Measurements from ENCODE around the gene SIRPG.

The SIRPG gene

DNA sequence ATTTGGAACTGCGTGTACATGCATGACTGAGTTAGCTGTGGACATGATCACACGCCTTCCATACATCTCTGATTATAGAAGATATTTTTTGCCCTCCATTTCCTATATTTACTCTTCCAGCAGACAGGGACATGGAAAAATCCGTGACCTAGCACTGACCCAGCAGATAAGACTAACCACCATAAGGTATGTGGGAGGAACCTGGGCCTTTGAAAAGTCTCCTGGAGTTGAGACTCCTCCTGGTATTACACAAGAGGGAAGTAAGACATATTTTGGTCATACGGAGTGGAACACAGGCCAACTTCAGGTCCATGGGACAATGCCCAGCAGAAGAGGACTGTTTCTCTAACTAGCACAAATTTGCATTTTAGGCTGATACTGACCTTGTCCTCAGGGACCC lies 24.0 kb downstream of the SIRPG start:
- Histone ChIP-seq H3K4me3 (ENCODE audit: low read depth, low read length) (no peak overlapping the region), H3K36me3 (replicated peaks) (no peaks in the 10 kb centered on the region), H3K27me3 (replicated peaks) (no peaks in the 10 kb centered on the region), H3K27ac (no peak overlapping the region)
- in situ Hi-C loops (cut with HindIII; ENCODE audit: low pct_ligation_motif_present, low sequenced_read_pairs): no loop called here
- TF ChIP-seq, protein P1, sequence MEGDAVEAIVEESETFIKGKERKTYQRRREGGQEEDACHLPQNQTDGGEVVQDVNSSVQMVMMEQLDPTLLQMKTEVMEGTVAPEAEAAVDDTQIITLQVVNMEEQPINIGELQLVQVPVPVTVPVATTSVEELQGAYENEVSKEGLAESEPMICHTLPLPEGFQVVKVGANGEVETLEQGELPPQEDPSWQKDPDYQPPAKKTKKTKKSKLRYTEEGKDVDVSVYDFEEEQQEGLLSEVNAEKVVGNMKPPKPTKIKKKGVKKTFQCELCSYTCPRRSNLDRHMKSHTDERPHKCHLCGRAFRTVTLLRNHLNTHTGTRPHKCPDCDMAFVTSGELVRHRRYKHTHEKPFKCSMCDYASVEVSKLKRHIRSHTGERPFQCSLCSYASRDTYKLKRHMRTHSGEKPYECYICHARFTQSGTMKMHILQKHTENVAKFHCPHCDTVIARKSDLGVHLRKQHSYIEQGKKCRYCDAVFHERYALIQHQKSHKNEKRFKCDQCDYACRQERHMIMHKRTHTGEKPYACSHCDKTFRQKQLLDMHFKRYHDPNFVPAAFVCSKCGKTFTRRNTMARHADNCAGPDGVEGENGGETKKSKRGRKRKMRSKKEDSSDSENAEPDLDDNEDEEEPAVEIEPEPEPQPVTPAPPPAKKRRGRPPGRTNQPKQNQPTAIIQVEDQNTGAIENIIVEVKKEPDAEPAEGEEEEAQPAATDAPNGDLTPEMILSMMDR (IDR thresholded peaks at IDR 0.05; ENCODE audit: low read depth, low read length, missing control alignments): no peak
- no peak for DNase-seq

DNA sequence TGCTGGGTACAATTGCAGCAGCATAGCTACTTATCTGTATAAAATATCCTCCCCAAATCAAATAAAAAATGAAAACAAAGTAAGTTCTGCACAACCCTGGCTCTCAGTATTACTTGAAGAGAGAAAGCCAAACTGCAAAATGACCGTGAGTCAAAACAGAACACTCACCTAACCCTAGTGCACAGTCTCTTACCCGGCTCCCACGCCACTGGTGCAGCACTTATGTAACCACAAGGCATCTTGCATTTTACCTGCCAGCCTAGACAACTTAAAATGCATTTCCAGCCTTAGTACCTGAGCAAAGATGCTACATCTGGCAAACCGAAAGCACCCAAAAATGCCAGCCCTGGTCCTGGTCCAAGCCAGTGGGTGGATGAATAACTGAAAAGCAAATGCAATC lies 25.4 kb downstream of the SIRPG start:
- TF ChIP-seq, protein P1 (IDR thresholded peaks at IDR 0.05; ENCODE audit: low read depth, low read length, missing control alignments): no peak
- Histone ChIP-seq H3K27ac (no peak overlapping the region), H3K36me3 (replicated peaks) (no peaks in the 10 kb centered on the region), H3K27me3 (replicated peaks) (no peaks in the 10 kb centered on the region), H3K4me3 (ENCODE audit: low read depth, low read length) (no peak overlapping the region)
- no peak for DNase-seq
- in situ Hi-C loops (cut with HindIII; ENCODE audit: low pct_ligation_motif_present, low sequenced_read_pairs): no loop called here

DNA sequence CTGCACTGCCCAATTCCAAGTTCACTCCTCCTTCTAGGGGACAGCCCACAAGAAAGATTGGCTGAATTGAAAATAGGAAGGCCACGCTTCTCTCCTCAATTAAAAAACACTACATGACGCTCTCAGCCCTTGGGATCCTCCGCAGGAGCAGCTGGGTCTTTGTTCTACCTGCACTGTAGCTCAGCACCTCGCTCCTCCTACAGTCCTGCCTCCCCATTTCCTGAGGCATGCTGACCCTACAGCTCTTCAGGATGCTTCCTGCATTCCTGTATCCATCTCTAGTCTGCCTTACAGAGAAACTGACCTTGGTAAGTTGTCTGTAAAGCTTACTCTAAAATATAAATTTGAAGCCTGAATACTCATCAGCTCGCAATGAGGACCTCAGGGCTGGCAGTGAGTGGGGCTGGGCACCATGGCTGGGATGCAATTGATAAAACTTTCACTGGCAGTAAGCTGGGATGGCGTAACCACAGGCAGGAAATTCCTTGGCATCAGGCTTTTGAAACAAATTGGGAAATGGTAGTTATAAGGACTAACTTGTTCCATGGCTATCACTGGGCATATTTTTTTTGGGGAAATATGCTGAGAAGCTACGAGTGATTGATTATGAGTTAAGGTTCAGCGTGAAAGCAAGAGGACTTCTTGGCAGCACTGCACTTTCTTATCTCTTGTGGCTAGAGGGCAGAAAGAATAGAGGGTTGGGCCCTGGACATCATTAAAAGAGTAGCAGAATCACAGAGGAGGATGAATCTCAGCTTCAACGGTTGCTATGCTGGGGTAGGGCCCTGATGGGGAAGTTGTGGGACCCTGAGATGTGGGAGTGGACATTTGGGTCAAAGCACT lies 26.0 kb downstream of the SIRPG start:
- no peak for DNase-seq
- H3K36me3 ChIP-seq (replicated peaks): no peaks in the 10 kb centered on the region
- TF ChIP-seq, protein P1 (IDR thresholded peaks at IDR 0.05; ENCODE audit: low read depth, low read length, missing control alignments): no peak
- no peak overlapping the region for H3K27ac ChIP-seq
- H3K27me3 ChIP-seq (replicated peaks): no peaks in the 10 kb centered on the region
- H3K4me3 ChIP-seq (ENCODE audit: low read depth, low read length): no peak overlapping the region
- in situ Hi-C loops (cut with HindIII; ENCODE audit: low pct_ligation_motif_present, low sequenced_read_pairs): no loop called here

DNA sequence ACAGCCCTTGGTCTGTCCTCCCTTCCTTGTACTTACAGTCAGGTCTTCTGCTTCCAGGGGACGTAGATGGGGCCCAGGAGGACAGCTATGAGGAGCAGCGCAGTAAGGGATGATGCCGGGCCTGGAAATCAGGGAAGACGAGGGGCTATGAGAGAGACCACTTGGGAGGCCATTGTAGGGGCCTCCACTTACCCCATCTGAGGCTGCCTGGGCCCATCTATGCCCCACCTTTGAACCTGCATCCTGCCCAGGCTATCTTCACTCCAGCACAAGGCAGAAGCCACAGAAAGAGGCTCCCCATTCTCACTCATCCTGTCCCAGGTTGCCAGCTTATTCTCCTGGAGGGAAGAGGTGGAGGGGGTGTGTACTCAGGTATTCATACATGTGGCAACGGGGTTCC lies 27.4 kb downstream of the SIRPG start:
- in situ Hi-C loops (cut with HindIII; ENCODE audit: low pct_ligation_motif_present, low sequenced_read_pairs): no loop called here
- Histone ChIP-seq H3K27ac (no peak overlapping the region), H3K4me3 (ENCODE audit: low read depth, low read length) (no peak overlapping the region), H3K36me3 (replicated peaks) (no peaks in the 10 kb centered on the region), H3K27me3 (replicated peaks) (no peaks in the 10 kb centered on the region)
- DNase-seq: no peak
- TF ChIP-seq, protein P1 (IDR thresholded peaks at IDR 0.05; ENCODE audit: low read depth, low read length, missing control alignments): no peak

DNA sequence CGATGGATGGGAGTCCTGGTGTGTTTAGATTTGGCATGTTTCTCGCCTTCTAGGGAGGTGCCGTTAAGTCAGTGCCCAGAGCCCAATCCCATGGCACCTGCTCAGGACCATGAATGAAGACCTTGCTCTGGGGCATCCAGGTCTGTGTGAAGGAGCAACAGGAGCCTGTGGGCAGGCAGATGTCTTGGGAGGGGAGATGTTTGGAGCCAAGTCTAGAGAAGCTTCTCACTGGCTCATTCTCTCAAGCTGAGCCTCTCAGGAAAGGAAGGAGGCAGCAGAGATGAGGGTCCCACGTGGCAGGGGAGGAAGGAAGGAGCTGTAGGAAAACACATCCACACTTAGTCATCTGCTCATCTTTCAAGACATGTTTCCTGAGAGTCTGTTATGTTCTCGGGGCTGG lies 28.3 kb downstream of the SIRPG start:
- no peak overlapping the region for H3K27ac ChIP-seq
- H3K36me3 ChIP-seq (replicated peaks): no peaks in the 10 kb centered on the region
- DNase-seq: no peak
- in situ Hi-C loops (cut with HindIII; ENCODE audit: low pct_ligation_motif_present, low sequenced_read_pairs): no loop called here
- TF ChIP-seq, protein P1 (IDR thresholded peaks at IDR 0.05; ENCODE audit: low read depth, low read length, missing control alignments): no peak
- no peak overlapping the region for H3K4me3 ChIP-seq (ENCODE audit: low read depth, low read length)
- H3K27me3 ChIP-seq (replicated peaks): no peaks in the 10 kb centered on the region

DNA sequence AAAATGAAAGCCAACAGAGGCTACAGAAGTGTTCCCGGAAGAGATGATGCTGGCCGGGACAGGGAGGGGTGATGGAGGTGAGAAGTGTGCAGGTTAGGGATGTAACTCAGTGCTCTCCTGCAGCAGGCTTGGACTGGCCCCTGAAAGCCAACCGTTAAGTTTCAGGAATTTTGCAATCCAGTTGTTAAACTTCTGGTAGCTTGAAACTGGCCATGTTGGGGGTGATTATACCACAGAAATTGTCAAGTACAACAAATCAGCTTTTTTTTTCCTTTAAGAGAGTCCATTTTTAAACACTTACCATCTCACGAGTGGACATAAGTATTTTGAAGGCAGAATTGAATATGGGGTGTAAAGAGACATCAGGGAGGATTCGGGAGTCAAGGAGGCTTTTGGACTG lies 29.0 kb downstream of the SIRPG start:
- TF ChIP-seq, protein P1 (IDR thresholded peaks at IDR 0.05; ENCODE audit: low read depth, low read length, missing control alignments): no peak

More for the DNA sequence above, 29.0 kb downstream of the SIRPG start:
- no peak for DNase-seq
- Histone ChIP-seq H3K4me3 (ENCODE audit: low read depth, low read length) (no peak overlapping the region), H3K36me3 (replicated peaks) (no peaks in the 10 kb centered on the region), H3K27me3 (replicated peaks) (no peaks in the 10 kb centered on the region), H3K27ac (no peak overlapping the region)
- in situ Hi-C loops (cut with HindIII; ENCODE audit: low pct_ligation_motif_present, low sequenced_read_pairs): no loop called here
